Osteocyte (in vitro differentiated cells): ENCODE data around the gene AFF1. TPM values are rescaled to one million over a fixed set of nuclear protein-coding genes. Genes with fewer than 3 reads are reported as not detected.

Experiments
- DNase-seq: peaks from one replicate; pipeline ENCODE4 v3.0.0; 2021; ENCODE audit warnings: mixed read lengths; ENCODE audit not compliant: unreplicated experiment; ENCODE audit errors: extremely low spot score
- H3K27ac Mint-ChIP-seq: one replicate; pipeline ENCODE4 v1.8.0; 2021; ENCODE audit warnings: mild to moderate bottlenecking, mixed read lengths; ENCODE audit not compliant: unreplicated experiment
- H3K27me3 Mint-ChIP-seq: one replicate; pipeline ENCODE4 v1.8.0; 2021; ENCODE audit warnings: mixed read lengths; ENCODE audit not compliant: unreplicated experiment
- H3K36me3 Mint-ChIP-seq: one replicate; pipeline ENCODE4 v1.8.0; 2021; ENCODE audit warnings: mixed read lengths; ENCODE audit not compliant: unreplicated experiment
- H3K4me1 Mint-ChIP-seq: one replicate; pipeline ENCODE4 v1.8.0; 2021; ENCODE audit warnings: mixed read lengths; ENCODE audit not compliant: unreplicated experiment
- H3K4me3 Mint-ChIP-seq: one replicate; pipeline ENCODE4 v1.8.0; 2021; ENCODE audit warnings: mild to moderate bottlenecking, moderate library complexity, mixed read lengths; ENCODE audit not compliant: unreplicated experiment
- H3K9me3 Mint-ChIP-seq: one replicate; pipeline ENCODE4 v1.8.0; 2021; ENCODE audit warnings: mixed read lengths; ENCODE audit not compliant: unreplicated experiment
- total RNA-seq: library from RNA; stranded (reverse); gene quantifications from 2 replicates; pipeline ENCODE4 v1.2.1, GENCODE V29; 2021
- TF ChIP-seq, protein P1 (sequence below): fragments of 200-600 bp; sonication (generic); IDR thresholded peaks from 2 replicates; pipeline ENCODE4 v1.5.0; 2021; ENCODE audit warnings: antibody characterized with exemption, mild to moderate bottlenecking, moderate library complexity

AFF1 gene
- total RNA-seq, 1 donor from 2014 or later: 39.3 TPM

DNA sequence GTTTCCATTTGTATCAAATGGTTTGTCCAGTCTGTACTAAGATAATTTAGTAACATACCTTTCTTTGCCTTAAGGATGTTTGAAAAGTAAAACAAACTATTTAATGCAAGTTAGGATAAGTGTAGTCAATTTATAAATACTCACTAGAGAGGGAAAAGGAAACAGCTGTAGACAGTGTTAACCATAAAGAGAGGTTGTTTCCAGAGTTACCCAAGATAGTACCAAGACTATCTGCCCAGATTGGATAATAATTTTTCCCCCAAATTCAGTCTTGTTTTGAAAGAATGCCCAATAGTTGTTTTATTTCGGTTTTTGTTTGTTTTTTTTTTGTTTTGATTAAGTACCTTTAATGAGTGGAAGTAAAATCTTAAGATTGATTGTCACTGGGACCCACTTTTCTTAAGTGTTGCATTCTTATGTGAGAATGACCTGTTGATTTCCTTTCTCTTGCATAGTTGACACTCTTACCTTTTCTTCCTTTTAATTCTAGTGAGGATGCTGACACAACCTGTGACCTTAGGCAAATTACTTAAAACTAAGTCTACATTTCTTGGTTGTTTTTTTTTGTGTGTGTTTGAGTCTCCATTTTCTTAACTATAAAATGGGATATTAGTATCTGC, 12.8 kb downstream of the AFF1 start:
- no peak for DNase-seq
- no peaks in the 10 kb centered on the region for H3K27me3 Mint-ChIP-seq
- H3K4me1 Mint-ChIP-seq: peaks cover 11% of the 10 kb centered on the region
- no peak overlapping the region for H3K27ac Mint-ChIP-seq
- H3K36me3 Mint-ChIP-seq: no peaks in the 10 kb centered on the region
- TF ChIP-seq, protein P1, sequence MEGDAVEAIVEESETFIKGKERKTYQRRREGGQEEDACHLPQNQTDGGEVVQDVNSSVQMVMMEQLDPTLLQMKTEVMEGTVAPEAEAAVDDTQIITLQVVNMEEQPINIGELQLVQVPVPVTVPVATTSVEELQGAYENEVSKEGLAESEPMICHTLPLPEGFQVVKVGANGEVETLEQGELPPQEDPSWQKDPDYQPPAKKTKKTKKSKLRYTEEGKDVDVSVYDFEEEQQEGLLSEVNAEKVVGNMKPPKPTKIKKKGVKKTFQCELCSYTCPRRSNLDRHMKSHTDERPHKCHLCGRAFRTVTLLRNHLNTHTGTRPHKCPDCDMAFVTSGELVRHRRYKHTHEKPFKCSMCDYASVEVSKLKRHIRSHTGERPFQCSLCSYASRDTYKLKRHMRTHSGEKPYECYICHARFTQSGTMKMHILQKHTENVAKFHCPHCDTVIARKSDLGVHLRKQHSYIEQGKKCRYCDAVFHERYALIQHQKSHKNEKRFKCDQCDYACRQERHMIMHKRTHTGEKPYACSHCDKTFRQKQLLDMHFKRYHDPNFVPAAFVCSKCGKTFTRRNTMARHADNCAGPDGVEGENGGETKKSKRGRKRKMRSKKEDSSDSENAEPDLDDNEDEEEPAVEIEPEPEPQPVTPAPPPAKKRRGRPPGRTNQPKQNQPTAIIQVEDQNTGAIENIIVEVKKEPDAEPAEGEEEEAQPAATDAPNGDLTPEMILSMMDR: no peak
- no peaks in the 10 kb centered on the region for H3K9me3 Mint-ChIP-seq
- H3K4me3 Mint-ChIP-seq: no peak overlapping the region

DNA sequence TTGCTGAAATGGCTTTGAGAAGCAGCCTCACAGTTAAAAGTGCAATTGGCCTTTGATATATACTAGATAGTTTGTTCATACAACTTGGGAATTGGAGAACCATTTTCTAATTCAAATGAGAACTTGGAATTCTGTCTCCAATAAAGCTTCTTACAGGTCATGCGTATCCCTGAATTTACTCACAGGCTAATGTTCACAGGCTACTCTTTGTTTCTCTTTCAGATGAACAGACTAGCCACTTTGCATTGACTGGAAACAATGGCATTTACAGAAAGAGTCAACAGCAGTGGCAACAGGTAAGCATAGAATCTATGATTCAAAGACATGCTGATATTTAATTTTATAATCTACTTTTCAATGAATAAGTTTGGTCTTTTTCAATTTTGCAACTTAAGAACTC, 13.5 kb downstream of the AFF1 start:
- no peak overlapping the region for H3K4me3 Mint-ChIP-seq
- H3K27me3 Mint-ChIP-seq: no peaks in the 10 kb centered on the region
- no peak overlapping the region for H3K27ac Mint-ChIP-seq
- H3K9me3 Mint-ChIP-seq: no peaks in the 10 kb centered on the region
- TF ChIP-seq, protein P1: no peak
- peaks cover 11% of the 10 kb centered on the region for H3K4me1 Mint-ChIP-seq
- H3K36me3 Mint-ChIP-seq: peaks cover 4% of the 10 kb centered on the region
- no peak for DNase-seq

DNA sequence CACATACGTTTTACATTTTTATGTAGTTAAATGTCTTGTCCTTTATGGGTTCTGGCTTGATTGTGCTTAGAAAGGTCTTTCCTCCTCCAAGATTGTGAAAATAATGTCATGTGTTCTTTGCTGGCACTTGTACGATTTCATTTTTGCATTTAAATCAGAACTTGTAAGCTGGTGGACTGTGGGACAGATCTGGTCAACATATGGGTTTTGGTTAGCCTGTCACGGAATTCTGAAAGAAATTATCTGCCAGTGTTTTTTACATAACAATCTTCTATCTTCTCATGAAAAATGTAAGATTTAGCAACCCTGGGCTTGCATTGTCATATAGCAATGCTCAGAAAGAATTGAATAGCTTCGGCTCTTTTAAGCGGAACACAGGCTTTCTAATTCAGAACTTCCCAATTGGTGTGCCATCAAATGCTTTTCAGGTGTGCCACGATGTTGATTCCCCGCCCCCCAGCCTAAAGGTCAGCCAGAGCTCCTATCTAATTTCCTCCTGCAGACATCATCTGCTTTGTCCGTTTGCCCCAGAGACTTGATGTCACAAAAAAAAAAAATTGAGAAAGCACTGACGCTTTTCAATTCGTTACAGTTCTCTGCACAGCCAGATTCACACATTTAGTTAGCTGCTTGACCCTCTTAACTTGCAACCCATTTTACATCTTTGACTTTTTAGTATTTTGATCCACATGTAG, 16.2 kb downstream of the AFF1 start:
- Mint-ChIP-seq H3K9me3 (no peaks in the 10 kb centered on the region), H3K27ac (no peak overlapping the region), H3K4me1 (peaks cover 5% of the 10 kb centered on the region), H3K4me3 (no peak overlapping the region), H3K36me3 (peaks cover 4% of the 10 kb centered on the region), H3K27me3 (no peaks in the 10 kb centered on the region)
- TF ChIP-seq, protein P1: no peak
- DNase-seq: no peak

DNA sequence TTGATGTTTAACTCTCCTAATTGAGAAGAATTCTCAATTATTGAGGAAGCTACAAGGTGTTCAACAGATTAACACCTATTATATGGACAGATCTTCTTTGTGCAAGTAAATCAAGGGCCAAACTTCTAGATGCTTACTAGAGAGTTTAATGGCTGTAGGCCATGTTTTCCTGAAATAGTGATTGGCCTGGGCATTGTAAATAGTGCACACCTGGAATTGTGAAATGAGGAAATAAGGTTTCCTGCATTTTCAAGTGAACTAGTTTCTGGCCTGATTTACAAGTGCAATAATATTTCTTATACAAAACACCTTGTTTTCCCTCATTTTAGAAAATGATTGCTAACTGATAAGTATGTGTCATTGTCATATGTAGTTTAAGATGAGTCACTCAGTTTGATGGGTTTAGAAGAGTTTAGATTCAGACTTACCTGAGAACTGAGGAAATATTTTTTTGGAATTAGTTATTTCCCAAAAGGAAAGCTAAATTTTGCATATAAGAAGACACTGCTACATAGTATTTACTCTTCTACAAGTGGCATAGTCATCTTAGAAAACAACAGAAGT, 21.2 kb downstream of the AFF1 start:
- Mint-ChIP-seq H3K4me3 (no peak overlapping the region), H3K27ac (no peak overlapping the region), H3K27me3 (no peaks in the 10 kb centered on the region), H3K9me3 (no peaks in the 10 kb centered on the region), H3K36me3 (peaks cover 7% of the 10 kb centered on the region), H3K4me1 (peaks cover 26% of the 10 kb centered on the region)
- DNase-seq: no peak
- TF ChIP-seq, protein P1: no peak

DNA sequence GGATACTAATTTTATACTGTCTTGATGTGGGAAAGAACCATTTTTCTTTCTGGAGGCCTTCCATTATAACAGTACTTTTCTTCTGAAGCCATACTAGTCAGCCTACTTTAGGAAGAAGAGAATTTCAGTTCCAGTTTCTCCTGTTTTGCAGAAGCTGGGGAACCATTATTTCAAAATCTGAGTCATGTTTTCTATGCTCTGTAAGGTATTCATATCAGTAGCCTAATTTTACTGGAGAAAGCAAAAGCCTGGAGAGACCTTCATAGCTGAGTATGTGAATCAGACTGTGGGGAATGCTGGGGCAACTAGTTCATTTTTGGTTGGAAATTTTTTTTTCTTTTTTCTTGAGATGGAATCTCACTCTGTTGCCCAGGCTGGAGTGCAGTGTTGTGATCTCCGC, 22.4 kb downstream of the AFF1 start:
- Mint-ChIP-seq H3K4me1 (peaks cover 26% of the 10 kb centered on the region), H3K27ac (no peak overlapping the region), H3K4me3 (no peak overlapping the region), H3K9me3 (no peaks in the 10 kb centered on the region), H3K36me3 (peaks cover 7% of the 10 kb centered on the region), H3K27me3 (no peaks in the 10 kb centered on the region)
- TF ChIP-seq, protein P1: no peak
- no peak for DNase-seq
